Measurements from ENCODE around the gene PRR23B.

- TF ChIP-seq POLR2A (IDR thresholded peaks at IDR 0.05) (no peak), CTCF (IDR thresholded peaks at IDR 0.05 in 8 of 11, conservative IDR thresholded peaks at IDR 0.05 in 3 of 11) (no peak)
Measured at GRCh38 chr3:139032326-139033002, 11.7 kb upstream of the PRR23B start.

All from spleen (tissue), 7 donors.